Neural cell (in vitro differentiated cells): ENCODE results near the gene RUNX3. TPM values are rescaled to one million over a fixed set of nuclear protein-coding genes. Genes with fewer than 3 reads are reported as not detected.
"Not testable (repeated sequence)": the region's sequence is repeated elsewhere in the genome, so short reads cannot be mapped to it uniquely, and the experiment has no call there.

Source experiments
- H2AFZ ChIP-seq: fragments of 200-600, 300-800 bp; sonication (generic), shearing (Covaris generic); 2 replicates; pipeline ENCODE4 v1.6.0; 2014; ENCODE audit warnings: low read depth, mild to moderate bottlenecking, antibody characterized with exemption, low read length, moderate library complexity
- H3F3A ChIP-seq: fragments of 200-600 bp; shearing (Covaris generic); 2 replicates; pipeline ENCODE4 v1.6.1; 2016; ENCODE audit warnings: mild to moderate bottlenecking, moderate library complexity, mixed read lengths, antibody characterized with exemption, low read length; ENCODE audit not compliant: insufficient read depth, poor library complexity, severe bottlenecking
- H3K27ac ChIP-seq: fragments of 200-600, 300-800 bp; sonication (generic), shearing (Covaris generic); 2 replicates; pipeline ENCODE4 v1.5.1; 2014; ENCODE audit warnings: mild to moderate bottlenecking, low read length, moderate library complexity
- H3K27me3 ChIP-seq: fragments of 300-800, 200-600 bp; sonication (generic), shearing (Covaris generic); 2 replicates; pipeline ENCODE4 v1.6.0; 2014; ENCODE audit warnings: mild to moderate bottlenecking, low read depth, low read length, moderate library complexity; ENCODE audit not compliant: insufficient read depth
- H3K36me3 ChIP-seq: fragments of 300-800, 200-600 bp; sonication (generic), shearing (Covaris generic); 2 replicates; pipeline ENCODE4 v1.5.1; 2014; ENCODE audit warnings: mild to moderate bottlenecking, antibody characterized with exemption, low read length, moderate library complexity; ENCODE audit not compliant: insufficient read depth
- H3K4me2 ChIP-seq: fragments of 300-800, 200-600 bp; sonication (generic), shearing (Covaris generic); 2 replicates; pipeline ENCODE4 v1.6.0; 2014; ENCODE audit warnings: mild to moderate bottlenecking, low read length
- H3K4me3 ChIP-seq: fragments of 300-800, 200-600 bp; sonication (generic), shearing (Covaris generic); 2 replicates; pipeline ENCODE4 v1.5.1; 2014; ENCODE audit warnings: mild to moderate bottlenecking, low read length, moderate library complexity
- H3K79me2 ChIP-seq: fragments of 200-600 bp; shearing (Covaris generic); replicated peaks from 2 replicates; pipeline ENCODE4 v1.6.0; 2014; ENCODE audit warnings: mild to moderate bottlenecking, low read length, moderate library complexity; ENCODE audit not compliant: insufficient read depth
- H3K9ac ChIP-seq: fragments of 300-800, 200-600 bp; sonication (generic), shearing (Covaris generic); 2 replicates; pipeline ENCODE4 v1.6.1; 2016; ENCODE audit warnings: mild to moderate bottlenecking, low read length, mixed read lengths
- H3K9me2 ChIP-seq: fragments of 200-600 bp; shearing (Covaris generic); 2 replicates; pipeline ENCODE4 v1.6.1; 2016; ENCODE audit warnings: mild to moderate bottlenecking, low read length, mixed read lengths; ENCODE audit not compliant: insufficient read depth
- H3K9me3 ChIP-seq: fragments of 200-600, 300-800 bp; sonication (generic), shearing (Covaris generic); 2 replicates; pipeline ENCODE4 v1.6.1; 2016; ENCODE audit warnings: mild to moderate bottlenecking, mixed run types, low read length, moderate library complexity, mixed read lengths
- H4K20me1 ChIP-seq: fragments of 200-600 bp; shearing (Covaris generic); 2 replicates; pipeline ENCODE4 v1.6.1; 2016; ENCODE audit warnings: mild to moderate bottlenecking, mixed run types; ENCODE audit not compliant: insufficient read depth
- CTCF ChIP-seq: fragments of 450-650 bp; IDR thresholded peaks from 2 replicates; pipeline ENCODE4 v1.5.1; 2014; ENCODE audit warnings: antibody characterized with exemption, mild to moderate bottlenecking, moderate library complexity; ENCODE audit not compliant: poor library complexity, severe bottlenecking
- EP300 ChIP-seq: fragments of 450-650 bp; conservative IDR thresholded peaks from 2 replicates; pipeline ENCODE4 v1.6.1; 2014; ENCODE audit warnings: antibody characterized with exemption, mild to moderate bottlenecking, moderate library complexity; ENCODE audit not compliant: poor library complexity, severe bottlenecking
- EZH2 ChIP-seq: fragments of 200-600, 300-800 bp; shearing (Covaris generic), sonication (generic); IDR thresholded peaks from 2 replicates; pipeline ENCODE4 v1.6.1; 2014; ENCODE audit warnings: antibody characterized with exemption, low read length, borderline replicate concordance, mild to moderate bottlenecking; ENCODE audit not compliant: insufficient read depth, poor library complexity, severe bottlenecking
- MXI1 ChIP-seq: fragments of 450-650 bp; conservative IDR thresholded peaks from 2 replicates; pipeline ENCODE4 v1.6.1; 2014; ENCODE audit warnings: antibody characterized with exemption, mild to moderate bottlenecking; ENCODE audit not compliant: poor library complexity, severe bottlenecking
- POLR2AphosphoS5 ChIP-seq: IDR thresholded peaks from 2 replicates; pipeline ENCODE4 v1.6.1; 2012
- RAD21 ChIP-seq: fragments of 450-650 bp; conservative IDR thresholded peaks from 2 replicates; pipeline ENCODE4 v1.6.1; 2014; ENCODE audit warnings: antibody characterized with exemption, mild to moderate bottlenecking, moderate library complexity
- SMC3 ChIP-seq: fragments of 450-650 bp; conservative IDR thresholded peaks from 2 replicates; pipeline ENCODE4 v1.6.1; 2014; ENCODE audit warnings: antibody characterized with exemption, mild to moderate bottlenecking, moderate library complexity; ENCODE audit not compliant: poor library complexity
- TAF1 ChIP-seq: IDR thresholded peaks from 2 replicates; pipeline ENCODE4 v1.6.1; 2012; ENCODE audit warnings: low read depth
- polyA plus RNA-seq: library from polyadenylated mRNA; depleted of rRNA; stranded (reverse); fragments of >200 nt; gene quantifications from 2 replicates; pipeline ENCODE4 v1.2.3, GENCODE V29; 2014
- TF ChIP-seq, protein P1 (sequence below): IDR thresholded peaks from 2 replicates; pipeline ENCODE4 v1.6.1; 2012; ENCODE audit warnings: borderline replicate concordance

Gene RUNX3
- polyA plus RNA-seq, 1 donor from 2014 or later, result not detected

GRCh38 chr1:24908591-24909259 lies 21.4 kb downstream of the RUNX3 start:
- Histone ChIP-seq H3F3A (no peaks in the 10 kb centered on the region), H3K4me2 (no peak overlapping the region), H3K4me3 (no peak overlapping the region), H3K27ac (no peak overlapping the region), H3K79me2 (no peaks in the 10 kb centered on the region), H4K20me1 (no peaks in the 10 kb centered on the region), H2AFZ (no peak overlapping the region), H3K36me3 (no peaks in the 10 kb centered on the region), H3K9ac (no peak overlapping the region), H3K9me3 (no peaks in the 10 kb centered on the region), H3K9me2 (no peaks in the 10 kb centered on the region), H3K27me3 (no peaks in the 10 kb centered on the region)
- TF ChIP-seq SMC3, result no peak
- TF ChIP-seq CTCF, result no peak
- TF ChIP-seq, protein P1, sequence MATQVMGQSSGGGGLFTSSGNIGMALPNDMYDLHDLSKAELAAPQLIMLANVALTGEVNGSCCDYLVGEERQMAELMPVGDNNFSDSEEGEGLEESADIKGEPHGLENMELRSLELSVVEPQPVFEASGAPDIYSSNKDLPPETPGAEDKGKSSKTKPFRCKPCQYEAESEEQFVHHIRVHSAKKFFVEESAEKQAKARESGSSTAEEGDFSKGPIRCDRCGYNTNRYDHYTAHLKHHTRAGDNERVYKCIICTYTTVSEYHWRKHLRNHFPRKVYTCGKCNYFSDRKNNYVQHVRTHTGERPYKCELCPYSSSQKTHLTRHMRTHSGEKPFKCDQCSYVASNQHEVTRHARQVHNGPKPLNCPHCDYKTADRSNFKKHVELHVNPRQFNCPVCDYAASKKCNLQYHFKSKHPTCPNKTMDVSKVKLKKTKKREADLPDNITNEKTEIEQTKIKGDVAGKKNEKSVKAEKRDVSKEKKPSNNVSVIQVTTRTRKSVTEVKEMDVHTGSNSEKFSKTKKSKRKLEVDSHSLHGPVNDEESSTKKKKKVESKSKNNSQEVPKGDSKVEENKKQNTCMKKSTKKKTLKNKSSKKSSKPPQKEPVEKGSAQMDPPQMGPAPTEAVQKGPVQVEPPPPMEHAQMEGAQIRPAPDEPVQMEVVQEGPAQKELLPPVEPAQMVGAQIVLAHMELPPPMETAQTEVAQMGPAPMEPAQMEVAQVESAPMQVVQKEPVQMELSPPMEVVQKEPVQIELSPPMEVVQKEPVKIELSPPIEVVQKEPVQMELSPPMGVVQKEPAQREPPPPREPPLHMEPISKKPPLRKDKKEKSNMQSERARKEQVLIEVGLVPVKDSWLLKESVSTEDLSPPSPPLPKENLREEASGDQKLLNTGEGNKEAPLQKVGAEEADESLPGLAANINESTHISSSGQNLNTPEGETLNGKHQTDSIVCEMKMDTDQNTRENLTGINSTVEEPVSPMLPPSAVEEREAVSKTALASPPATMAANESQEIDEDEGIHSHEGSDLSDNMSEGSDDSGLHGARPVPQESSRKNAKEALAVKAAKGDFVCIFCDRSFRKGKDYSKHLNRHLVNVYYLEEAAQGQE, result no peak
- TF ChIP-seq EZH2, result no peak
- TF ChIP-seq TAF1, result no peak
- TF ChIP-seq EP300, result no peak
- TF ChIP-seq POLR2AphosphoS5, result no peak
- TF ChIP-seq RAD21, result no peak
- no peak for TF ChIP-seq MXI1

DNA sequence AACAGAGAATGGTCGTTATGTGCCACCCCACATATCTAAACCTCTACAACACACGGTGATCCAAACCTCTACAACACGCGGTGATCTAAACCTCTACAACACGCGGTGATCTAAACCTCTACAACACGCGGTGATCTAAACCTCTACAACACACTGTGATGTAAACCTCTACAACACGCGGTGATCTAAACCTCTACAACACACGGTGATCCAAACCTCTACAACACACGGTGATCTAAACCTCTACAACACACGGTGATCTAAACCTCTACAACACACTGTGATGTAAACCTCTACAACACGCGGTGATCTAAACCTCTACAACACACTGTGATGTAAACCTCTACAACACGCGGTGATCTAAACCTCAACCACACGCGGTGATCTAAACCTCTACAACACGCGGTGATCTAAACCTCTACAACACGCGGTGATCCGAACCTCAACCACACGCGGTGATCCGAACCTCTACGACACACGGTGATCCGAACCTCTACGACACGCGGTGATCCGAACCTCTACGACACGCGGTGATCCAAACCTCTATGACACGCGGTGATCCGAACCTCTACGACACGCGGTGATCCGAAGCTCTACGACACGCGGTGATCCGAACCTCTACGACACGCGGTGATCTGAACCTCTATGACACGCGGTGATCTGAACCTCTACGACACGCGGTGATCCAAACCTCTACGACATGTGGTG lies 22.3 kb downstream of the RUNX3 start:
- H3K9me2 ChIP-seq, H4K20me1 ChIP-seq, H3K27me3 ChIP-seq, H2AFZ ChIP-seq, H3K4me2 ChIP-seq, H3K9ac ChIP-seq, H3K27ac ChIP-seq, H3K9me3 ChIP-seq, H3K79me2 ChIP-seq, H3K4me3 ChIP-seq, H3F3A ChIP-seq, H3K36me3 ChIP-seq: not testable (repeated sequence)
